GM19099 (cell line): ENCODE data around the gene LRRK1.

Experiments used
- POLR2A ChIP-seq: IDR thresholded peaks from 3 replicates; pipeline ENCODE4 v1.6.1; 2011; ENCODE audit warnings: low read depth; ENCODE audit not compliant: insufficient read length; ENCODE audit errors: extremely low read depth

The LRRK1 gene

GRCh38 chr15:100899601-100900000 lies 19.6 kb upstream of the LRRK1 start:
- TF ChIP-seq POLR2A, result no peak

GRCh38 chr15:100900136-100900794 lies 18.9 kb upstream of the LRRK1 start:
- no peak for TF ChIP-seq POLR2A

DNA sequence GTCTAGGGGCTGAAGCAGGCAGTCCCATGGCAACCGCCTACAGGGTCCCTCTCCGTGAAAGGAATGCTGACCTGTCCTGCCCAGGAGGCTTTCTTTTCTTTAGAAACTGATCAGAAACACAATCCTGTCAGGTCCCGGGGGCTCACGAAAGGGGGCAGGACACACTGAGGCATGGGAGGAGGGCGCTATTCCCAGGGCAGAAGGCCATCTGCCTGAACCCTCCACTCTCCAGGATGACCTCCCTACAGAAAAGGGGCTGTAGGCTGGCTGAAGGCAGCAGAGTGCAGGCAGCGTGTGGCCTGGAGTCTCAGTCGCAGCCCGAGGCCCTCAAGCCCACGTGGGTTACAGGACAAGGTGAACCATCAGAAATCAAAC lies 18.4 kb upstream of the LRRK1 start:
- no peak for TF ChIP-seq POLR2A

DNA sequence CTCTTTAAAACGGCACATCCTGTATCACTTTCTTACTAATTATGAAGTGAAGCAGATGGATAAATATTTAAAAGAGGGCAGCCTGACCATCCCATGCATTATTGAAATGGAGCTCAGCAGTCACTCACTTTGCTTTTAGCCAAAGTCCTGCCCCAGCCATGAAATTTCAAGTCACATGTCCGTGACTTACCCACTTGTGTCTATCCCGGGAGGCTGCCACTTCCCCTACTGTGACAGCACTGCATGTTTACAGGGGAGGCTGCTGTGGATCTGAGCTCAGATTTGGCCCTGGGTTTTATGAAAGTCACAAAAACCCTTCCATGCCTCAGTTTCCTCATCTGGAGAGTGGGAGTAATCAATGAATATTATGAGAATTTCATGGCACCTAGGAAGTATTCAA lies 17.9 kb upstream of the LRRK1 start:
- TF ChIP-seq POLR2A, result no peak

DNA sequence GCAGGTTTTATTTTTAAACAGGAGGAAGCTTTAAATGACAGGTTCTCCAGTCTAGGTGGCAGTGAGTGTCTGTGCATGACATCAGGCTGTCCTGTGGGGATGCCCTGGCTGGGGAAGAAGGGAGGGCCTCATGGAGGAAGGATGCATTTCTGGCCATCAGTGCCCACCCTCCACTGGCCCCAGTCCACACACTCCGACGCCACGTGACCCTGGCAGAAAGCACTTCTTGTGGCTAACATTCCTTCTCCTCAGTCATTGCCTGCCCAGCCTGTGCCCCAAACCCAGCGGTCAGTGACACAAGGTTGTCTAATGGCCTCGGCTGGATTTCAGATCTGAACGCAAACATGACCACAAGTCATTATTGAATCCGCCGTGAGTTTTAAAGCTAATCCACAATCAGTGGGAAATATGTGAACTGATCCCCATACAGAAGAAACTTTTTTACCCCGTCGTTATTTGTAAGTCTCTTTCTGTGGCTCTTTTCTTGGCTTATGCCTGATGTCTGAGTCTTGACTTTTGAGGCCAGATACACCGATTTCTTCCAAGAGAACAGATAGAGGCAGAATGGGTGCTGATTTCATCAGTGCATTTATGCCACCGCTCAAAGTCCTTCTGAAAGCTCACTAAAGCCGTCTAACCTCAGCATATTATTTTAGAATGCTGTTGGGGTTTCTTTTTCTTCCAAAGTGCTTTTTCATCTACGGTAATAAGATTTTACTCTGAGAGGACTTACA lies 17.3 kb upstream of the LRRK1 start:
- no peak for TF ChIP-seq POLR2A

GRCh38 chr15:100902436-100903167 lies 16.6 kb upstream of the LRRK1 start:
- no peak for TF ChIP-seq POLR2A

GRCh38 chr15:100903168-100903554 lies 16.0 kb upstream of the LRRK1 start:
- no peak for TF ChIP-seq POLR2A

GRCh38 chr15:100905850-100906249 lies 13.3 kb upstream of the LRRK1 start:
- TF ChIP-seq POLR2A, result no peak

GRCh38 chr15:100908466-100908865 lies 10.7 kb upstream of the LRRK1 start:
- no peak for TF ChIP-seq POLR2A

- no peak for TF ChIP-seq POLR2A
These were observed 9.6 kb upstream of the LRRK1 start for GRCh38 chr15:100909565-100909964.

DNA sequence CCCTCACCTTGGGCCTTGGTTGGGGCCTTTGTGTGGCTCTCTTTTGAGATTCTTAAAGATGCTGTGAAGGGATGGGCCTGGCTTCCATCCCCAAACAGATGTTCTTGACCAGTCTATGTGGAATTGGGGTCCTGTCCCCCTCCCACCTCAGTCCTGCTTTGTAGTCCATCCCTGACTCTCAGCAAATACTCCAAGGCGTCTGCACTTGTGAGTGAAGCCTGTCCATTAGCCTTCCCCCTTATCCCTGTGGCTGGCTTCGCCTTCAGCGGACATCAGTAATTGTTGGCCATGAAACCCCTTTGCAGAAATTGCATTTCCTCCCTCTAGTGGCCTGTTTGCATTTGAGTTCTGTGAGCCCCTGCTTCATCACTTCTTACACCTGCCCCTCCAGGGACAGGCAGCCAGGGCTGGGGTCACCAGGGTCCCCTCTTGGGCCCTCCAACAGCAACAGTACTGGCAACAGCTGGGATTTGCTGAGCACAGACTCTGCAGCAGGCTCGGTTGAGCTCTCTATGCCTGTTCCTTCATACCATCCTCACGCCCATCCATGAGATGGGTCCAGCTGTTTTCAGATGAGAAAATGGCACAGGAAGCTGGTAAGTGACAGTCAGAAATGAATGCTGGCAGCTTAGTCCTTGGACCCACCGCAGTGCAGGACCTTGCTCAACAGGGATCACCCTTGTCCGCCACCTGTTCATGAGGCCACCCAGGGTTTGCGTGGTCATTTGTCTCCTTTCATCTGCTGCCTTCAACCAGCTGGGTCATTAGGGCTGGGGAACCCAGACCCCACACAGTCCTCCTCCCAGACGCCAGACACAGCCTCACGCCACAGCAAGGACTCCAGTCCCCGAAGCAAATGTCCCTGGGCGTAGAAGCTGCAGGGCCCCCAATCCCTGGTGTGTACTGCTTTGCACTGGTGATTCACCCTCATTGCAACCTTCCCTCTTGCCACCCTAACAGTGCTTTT lies 8.9 kb upstream of the LRRK1 start:
- TF ChIP-seq POLR2A, result no peak

- no peak for TF ChIP-seq POLR2A
These were observed 8.1 kb upstream of the LRRK1 start for GRCh38 chr15:100911086-100911485.

DNA sequence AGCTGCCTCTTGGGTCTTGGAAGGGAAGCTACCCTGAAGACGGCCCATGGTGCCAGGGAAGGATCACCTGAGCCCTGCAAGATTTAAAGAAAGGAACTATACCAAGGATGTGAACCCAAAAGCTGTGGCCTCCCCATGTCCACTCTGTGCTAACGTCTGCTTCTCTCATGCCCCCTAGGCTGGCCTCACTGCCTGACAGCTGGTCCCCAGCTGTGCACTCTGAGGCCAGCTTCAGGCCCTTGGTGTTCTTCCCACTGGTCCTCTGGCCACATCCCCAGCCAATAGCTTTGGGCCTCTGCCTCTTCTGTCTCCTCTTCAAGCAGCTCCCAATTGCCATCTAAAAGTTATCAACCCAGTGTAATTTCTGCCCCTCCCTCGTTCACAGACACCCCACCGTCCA lies 5.2 kb upstream of the LRRK1 start:
- no peak for TF ChIP-seq POLR2A

DNA sequence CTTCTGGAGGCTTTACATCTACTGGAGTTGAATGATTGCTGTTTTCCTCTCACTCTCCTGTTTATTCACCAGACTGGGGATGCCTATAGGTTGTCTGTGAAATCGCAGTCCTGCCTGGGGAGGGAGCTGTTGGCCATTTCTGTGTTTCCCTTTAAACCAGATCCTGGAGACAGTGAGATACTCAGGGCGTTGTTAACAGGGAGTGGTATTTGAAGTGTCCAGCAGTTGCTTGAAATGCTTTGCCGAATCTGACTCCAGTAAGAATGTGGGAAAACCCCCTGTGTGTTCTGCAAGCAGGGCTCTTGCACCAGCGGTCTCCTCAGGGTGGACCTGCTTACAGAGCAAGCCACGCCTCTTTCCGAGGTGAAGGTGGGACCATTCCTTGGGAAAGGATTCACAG lies 4.3 kb upstream of the LRRK1 start:
- no peak for TF ChIP-seq POLR2A

GRCh38 chr15:100918034-100918689 lies 995 bp upstream of the LRRK1 start:
- TF ChIP-seq POLR2A, result peak; percentile 49
